Hematopoietic multipotent progenitor cell (in vitro differentiated cells): ENCODE measurements around the gene CSN2. TPM values are rescaled to one million over a fixed set of nuclear protein-coding genes. Genes with fewer than 3 reads are reported as not detected.

ENCODE experiments used
- DNase-seq, 3 donors: peaks; one replicate each; pipeline ENCODE4 v3.0.0-alpha.2; 2011 to 2015; ENCODE audit warnings: low read depth in 2 of 3, low spot score in 2 of 3
- total RNA-seq: library from RNA; depleted of rRNA; stranded (reverse); fragments of >200 nt; gene quantifications from one replicate; pipeline ENCODE4 v1.2.3, GENCODE V29; 2012

CSN2 gene
- total RNA-seq, 1 donor, result not detected

DNA sequence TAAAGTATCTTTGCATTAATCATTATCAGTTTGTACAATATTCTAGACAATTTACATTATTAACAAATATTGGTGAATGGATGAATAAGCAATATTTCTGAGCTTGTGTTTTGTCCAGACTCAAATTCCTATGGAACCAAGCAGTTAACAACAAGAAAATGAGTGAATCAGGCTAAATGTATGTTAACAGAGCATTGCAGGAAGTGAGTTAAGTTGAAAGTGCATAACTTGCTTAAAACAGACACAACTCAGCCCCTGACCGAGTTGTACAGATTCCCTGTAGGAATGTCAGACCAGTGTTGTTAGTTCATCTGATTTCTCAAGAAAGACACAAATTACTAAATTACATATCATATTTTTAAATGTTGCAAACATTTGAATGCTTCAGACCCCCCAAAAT lies 58.4 kb downstream of the CSN2 start:
- no peak for DNase-seq

Other genes with a start within 250 kb of the CSN2 start
- 0.27 TPM for gene SULT1B1, start 205.1 kb downstream of the CSN2 start, total RNA-seq
- gene SULT1E1, start 105.6 kb downstream of the CSN2 start, total RNA-seq, result not detected
- gene CSN1S1, start 34.7 kb downstream of the CSN2 start, total RNA-seq, result not detected
- not detected for gene STATH, start 30.2 kb upstream of the CSN2 start, total RNA-seq
- not detected for gene HTN3, start 62.7 kb upstream of the CSN2 start, total RNA-seq
- not detected for gene HTN1, start 84.7 kb upstream of the CSN2 start, total RNA-seq
- gene PRR27, start 188.5 kb upstream of the CSN2 start, total RNA-seq, result under 0.01 TPM
- not detected for gene ODAM, start 230.0 kb upstream of the CSN2 start, total RNA-seq